Left renal pelvis (tissue), 4 donors: ENCODE data around the gene CXCR6. TPM values are rescaled to one million over a fixed set of nuclear protein-coding genes. Genes with fewer than 3 reads are reported as not detected.

Experiments used
- polyA plus RNA-seq, 4 donors: library from polyadenylated mRNA; unstranded; fragments of 120-200 nt; gene quantifications; one replicate each; pipeline ENCODE4 v1.2.1, GENCODE V29; 2013; ENCODE audit not compliant: insufficient read length in 4 of 4

The CXCR6 gene
- polyA plus RNA-seq, 4 donors: 0.20 to 0.55 (median 0.40) TPM

Other genes starting within 250 kb of the CXCR6 start
- gene SLC6A20, start 146.9 kb upstream of the CXCR6 start, polyA plus RNA-seq: under 1 TPM; 0.03 to 0.15 (median 0.08) TPM
- 10 to 100 TPM; 37.1 to 72.5 (median 62.3) TPM for gene LZTFL1, start 101.3 kb upstream of the CXCR6 start, polyA plus RNA-seq
- under 1 TPM in 3 of 4 donors, not detected in 1; 0.09 to 0.23 (median 0.19) TPM for gene CCR9, start 56.9 kb upstream of the CXCR6 start, polyA plus RNA-seq
- 10 to 100 TPM; 16.9 to 21.0 (median 19.1) TPM for gene FYCO1, start 52.4 kb downstream of the CXCR6 start, polyA plus RNA-seq
- gene XCR1, start 84.0 kb downstream of the CXCR6 start, polyA plus RNA-seq: under 1 TPM in 3 of 4 donors, not detected in 1; 0.07 to 0.23 (median 0.15) TPM